ENCODE results near the gene RNF114. TPM values are rescaled to one million over a fixed set of nuclear protein-coding genes. Genes with fewer than 3 reads are reported as not detected.
"Not testable (repeated sequence)": the region's sequence is repeated elsewhere in the genome, so short reads cannot be mapped to it uniquely, and the experiment has no call there.

Gene RNF114
- polyA plus RNA-seq, 3 donors: 128 to 164 (median 146) TPM

- peak overlapping the region; percentile 48 to 54 for H3K4me3 Mint-ChIP-seq
- Histone ChIP-seq H3K4me1 (ENCODE audit: control insufficient read depth in 1 of 2, insufficient read depth in 2 of 2, low read length in 2 of 2) (peaks cover 94 to 100% of the 10 kb centered on the region in 2 donors), H3K4me2 (replicated peaks; ENCODE audit: extremely low read depth, low read length, poor library complexity, severe bottlenecking) (peak overlapping the region; percentile 64), H3K36me3 (replicated peaks in 1 of 2; ENCODE audit: control insufficient read depth in 1 of 2, insufficient read depth in 2 of 2, low read length in 2 of 2) (no peaks in the 10 kb centered on the region), H4K20me1 (ENCODE audit: insufficient read depth, low read length) (no peaks in the 10 kb centered on the region), H3K27ac (ENCODE audit: low read depth in 1 of 2, low read length in 2 of 2) (peak overlapping the region; percentile 63 to 80), H2AFZ (ENCODE audit: insufficient read depth, low read depth, low read length, poor library complexity, severe bottlenecking) (peak overlapping the region; percentile 14), H3K79me2 (ENCODE audit: insufficient read depth, low read length) (peaks cover 17% of the 10 kb centered on the region), H3K9ac (ENCODE audit: insufficient read depth, low read length, poor library complexity, severe bottlenecking) (peak overlapping the region; percentile 52), H3K27me3 (ENCODE audit: control insufficient read depth in 2 of 2, insufficient read depth in 2 of 2, low read length in 2 of 2) (no peaks in the 10 kb centered on the region), H3K9me3 (replicated peaks in 1 of 2; ENCODE audit: control insufficient read depth in 1 of 2, insufficient read depth in 1 of 2, low read length in 2 of 2) (no peaks in the 10 kb centered on the region), H3K4me3 (replicated peaks in 1 of 3; ENCODE audit: low read depth in 2 of 3, low read length in 3 of 3) (peak overlapping the region in 1 of 3 experiments; percentile 55)
- no peaks in the 10 kb centered on the region for H3K27me3 Mint-ChIP-seq (ENCODE audit: low read depth in 3 of 3)
- TF ChIP-seq CTCF (IDR thresholded peaks at IDR 0.05): no peak
- peak overlapping the region; percentile 79 to 92 (median 85) for H3K27ac Mint-ChIP-seq
- H3K36me3 Mint-ChIP-seq: peaks cover 3 to 12% of the 10 kb centered on the region in 2 donors
- intact Hi-C loops (cut with micrococcal nuclease): no loop called here
- WGBS (ENCODE audit: insufficient coverage): 57% methylated on average over 6 of the region's 12 CpGs
- H3K4me1 Mint-ChIP-seq: peaks cover 99% of the 10 kb centered on the region
- peak in 1 of 3 donors; percentile 32 for DNase-seq
- H3K9me3 Mint-ChIP-seq: peaks cover 0 to 6% (median 0%) of the 10 kb centered on the region in 7 donors
Observed at GRCh38 chr20:49893242-49894072, 42.7 kb upstream of the RNF114 start.

GRCh38 chr20:49894073-49894470 lies 42.1 kb upstream of the RNF114 start:
- H3K27me3 ChIP-seq (ENCODE audit: control insufficient read depth in 2 of 2, insufficient read depth in 2 of 2, low read length in 2 of 2): no peaks in the 10 kb centered on the region
- peaks cover 17% of the 10 kb centered on the region for H3K79me2 ChIP-seq (ENCODE audit: insufficient read depth, low read length)
- peak overlapping the region; percentile 54 for H3K4me2 ChIP-seq (replicated peaks; ENCODE audit: extremely low read depth, low read length, poor library complexity, severe bottlenecking)
- WGBS (ENCODE audit: insufficient coverage): no CpG with 5 or more reads among the region's 6 CpGs
- peak in 1 of 3 donors; percentile 28 for DNase-seq
- no peak for TF ChIP-seq CTCF (IDR thresholded peaks at IDR 0.05)
- peaks cover 0 to 6% (median 0%) of the 10 kb centered on the region in 7 donors for H3K9me3 Mint-ChIP-seq
- H3K4me1 Mint-ChIP-seq: peaks cover 96% of the 10 kb centered on the region
- no peaks in the 10 kb centered on the region for H4K20me1 ChIP-seq (ENCODE audit: insufficient read depth, low read length)
- no peaks in the 10 kb centered on the region for H3K27me3 Mint-ChIP-seq (ENCODE audit: low read depth in 3 of 3)
- H3K36me3 Mint-ChIP-seq: peaks cover 0 to 6% of the 10 kb centered on the region in 2 donors
- H3K4me3 Mint-ChIP-seq: peak overlapping the region; percentile 48 to 54
- peak overlapping the region; percentile 9 for H3K9ac ChIP-seq (ENCODE audit: insufficient read depth, low read length, poor library complexity, severe bottlenecking)
- H3K4me1 ChIP-seq (ENCODE audit: control insufficient read depth in 1 of 2, insufficient read depth in 2 of 2, low read length in 2 of 2): peaks cover 87 to 97% of the 10 kb centered on the region in 2 donors
- H2AFZ ChIP-seq (ENCODE audit: insufficient read depth, low read depth, low read length, poor library complexity, severe bottlenecking): peak overlapping the region; percentile 14
- H3K4me3 ChIP-seq (replicated peaks in 1 of 3; ENCODE audit: low read depth in 2 of 3, low read length in 3 of 3): peak overlapping the region in 1 of 3 experiments; percentile 55
- intact Hi-C loops (cut with micrococcal nuclease): no loop called here
- peak overlapping the region; percentile 63 to 80 for H3K27ac ChIP-seq (ENCODE audit: low read depth in 1 of 2, low read length in 2 of 2)
- peak overlapping the region; percentile 67 to 91 (median 85) for H3K27ac Mint-ChIP-seq
- no peaks in the 10 kb centered on the region for H3K9me3 ChIP-seq (replicated peaks in 1 of 2; ENCODE audit: control insufficient read depth in 1 of 2, insufficient read depth in 1 of 2, low read length in 2 of 2)
- H3K36me3 ChIP-seq (replicated peaks in 1 of 2; ENCODE audit: control insufficient read depth in 1 of 2, insufficient read depth in 2 of 2, low read length in 2 of 2): no peaks in the 10 kb centered on the region

GRCh38 chr20:49895474-49896093 lies 40.6 kb upstream of the RNF114 start:
- H3K4me1 Mint-ChIP-seq: peaks cover 81% of the 10 kb centered on the region
- Histone ChIP-seq H3K27ac (ENCODE audit: low read depth in 1 of 2, low read length in 2 of 2) (peak overlapping the region; percentile 67 to 79), H3K4me1 (ENCODE audit: control insufficient read depth in 1 of 2, insufficient read depth in 2 of 2, low read length in 2 of 2) (peaks cover 72 to 82% of the 10 kb centered on the region in 2 donors), H3K4me2 (replicated peaks; ENCODE audit: extremely low read depth, low read length, poor library complexity, severe bottlenecking) (peak overlapping the region; percentile 63), H3K4me3 (replicated peaks in 1 of 3; ENCODE audit: low read depth in 2 of 3, low read length in 3 of 3) (peak overlapping the region in 1 of 3 experiments; percentile 54), H3K9ac (ENCODE audit: insufficient read depth, low read length, poor library complexity, severe bottlenecking) (peak overlapping the region; percentile 23), H3K79me2 (ENCODE audit: insufficient read depth, low read length) (peaks cover 17% of the 10 kb centered on the region)
- H3K36me3 ChIP-seq (replicated peaks in 1 of 2; ENCODE audit: control insufficient read depth in 1 of 2, insufficient read depth in 2 of 2, low read length in 2 of 2); H3K9me3 ChIP-seq (replicated peaks in 1 of 2; ENCODE audit: control insufficient read depth in 1 of 2, insufficient read depth in 1 of 2, low read length in 2 of 2); H2AFZ ChIP-seq (ENCODE audit: insufficient read depth, low read depth, low read length, poor library complexity, severe bottlenecking); H3K36me3 Mint-ChIP-seq; H3K4me3 Mint-ChIP-seq; intact Hi-C loops (cut with micrococcal nuclease); H3K27me3 ChIP-seq (ENCODE audit: control insufficient read depth in 2 of 2, insufficient read depth in 2 of 2, low read length in 2 of 2); H3K9me3 Mint-ChIP-seq; DNase-seq; H4K20me1 ChIP-seq (ENCODE audit: insufficient read depth, low read length); H3K27me3 Mint-ChIP-seq (ENCODE audit: low read depth in 3 of 3): not testable (repeated sequence)
- H3K27ac Mint-ChIP-seq: peak overlapping the region; percentile 73 to 92 (median 88)
- 90% methylated on average over 2 of the region's 7 CpGs for WGBS (ENCODE audit: insufficient coverage)

Data from CD14-positive monocyte (primary cell).